ENCODE data around the gene SLC6A3.
"Not testable (repeated sequence)": the region's sequence is repeated elsewhere in the genome, so short reads cannot be mapped to it uniquely, and the experiment has no call there.

SLC6A3 gene

GRCh38 chr5:1477341-1477740 is 32.1 kb upstream of the SLC6A3 start:
- DNase-seq (ENCODE audit: low spot score) = no peak

- DNase-seq (ENCODE audit: low spot score) = no peak
Measured at GRCh38 chr5:1476967-1477310, 31.7 kb upstream of the SLC6A3 start.

GRCh38 chr5:1476181-1476966 is 31.1 kb upstream of the SLC6A3 start:
- no peak for DNase-seq (ENCODE audit: low spot score)

DNA sequence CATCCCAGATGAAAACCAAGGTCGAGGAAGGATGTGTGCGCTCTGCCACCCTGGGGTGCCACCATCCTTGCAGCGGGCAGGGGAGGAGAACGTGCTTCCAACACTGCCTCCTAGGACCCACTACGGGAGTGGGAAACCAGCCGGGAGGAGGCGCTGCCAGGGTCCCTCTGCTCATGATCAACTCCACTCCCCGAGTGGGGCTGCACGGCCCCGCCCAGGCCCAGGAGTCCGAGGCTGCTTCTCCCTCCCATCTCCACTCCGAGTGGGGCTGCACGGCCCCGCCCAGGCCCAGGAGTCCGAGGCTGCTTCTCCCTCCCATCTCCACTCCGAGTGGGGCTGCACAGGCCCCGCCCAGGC is 30.3 kb upstream of the SLC6A3 start:
- DNase-seq (ENCODE audit: low spot score) = not testable (repeated sequence)

GRCh38 chr5:1474866-1475543 is 29.8 kb upstream of the SLC6A3 start:
- no peak for DNase-seq (ENCODE audit: low spot score)

DNA sequence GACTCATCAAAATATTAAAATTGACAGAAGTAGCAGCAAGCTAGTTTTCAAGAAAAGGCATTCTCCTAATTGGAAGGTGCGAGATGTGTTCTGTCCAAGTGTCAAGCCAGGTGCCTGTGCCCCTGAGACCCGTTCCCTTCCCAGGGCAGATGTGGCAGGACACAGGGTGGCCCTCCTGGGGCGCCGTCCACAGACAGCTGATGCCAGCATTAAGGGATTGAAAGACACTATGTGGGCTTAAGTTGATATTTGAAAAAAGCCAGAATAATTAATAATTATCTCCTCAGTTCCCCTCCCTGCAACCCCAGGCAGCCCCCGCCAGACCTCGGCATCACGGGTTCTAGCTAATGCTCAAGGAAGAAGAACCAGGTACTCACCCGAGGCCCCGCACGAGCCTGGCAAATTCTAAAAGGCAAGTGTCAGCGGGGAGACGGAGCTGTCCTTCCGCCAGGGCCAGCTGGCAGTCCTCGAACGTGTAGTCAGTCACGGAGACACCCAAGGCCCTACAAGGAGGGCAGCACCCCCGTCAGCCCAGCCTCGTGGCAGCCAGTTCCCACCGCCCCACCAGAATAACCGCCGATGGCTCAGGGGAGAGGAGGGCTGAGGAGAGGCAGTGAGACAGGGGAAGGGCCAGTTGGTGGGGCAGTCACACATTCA is 29.1 kb upstream of the SLC6A3 start:
- DNase-seq (ENCODE audit: low spot score) = no peak

GRCh38 chr5:1473746-1474145 is 28.5 kb upstream of the SLC6A3 start:
- DNase-seq (ENCODE audit: low spot score) = no peak

DNA sequence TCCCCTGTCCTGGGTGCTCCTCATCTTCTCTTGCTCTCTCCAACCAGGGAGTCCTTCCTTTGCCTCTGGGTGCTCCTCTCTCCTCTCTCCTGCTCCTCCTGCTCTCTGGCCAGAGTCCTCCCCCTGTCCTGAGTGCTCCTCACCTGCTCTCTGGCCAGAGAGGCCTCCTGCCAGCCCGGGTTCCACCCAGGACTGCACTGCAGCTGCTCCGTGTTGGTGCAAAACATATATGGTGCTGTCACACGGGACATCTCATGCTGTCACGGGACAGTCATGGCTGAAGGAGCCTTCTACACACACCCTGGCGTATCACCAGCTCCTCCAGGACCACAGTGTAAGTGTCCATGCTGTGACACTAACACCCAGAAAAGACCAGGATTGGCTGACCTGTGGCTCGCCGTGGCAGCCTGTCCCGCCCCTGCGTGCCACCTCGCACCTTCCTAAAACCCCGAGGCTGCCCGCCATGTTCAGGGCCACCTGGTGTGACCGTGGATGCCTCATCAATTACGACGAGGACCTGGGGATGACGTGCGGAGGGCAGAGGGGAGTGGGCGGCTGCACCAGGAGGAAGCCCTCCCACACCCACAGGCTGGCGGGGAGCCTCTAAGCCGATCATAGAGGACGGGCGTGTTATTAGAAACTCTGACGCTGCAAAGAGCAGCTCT is 27.9 kb upstream of the SLC6A3 start:
- no peak for DNase-seq (ENCODE audit: low spot score)

DNA sequence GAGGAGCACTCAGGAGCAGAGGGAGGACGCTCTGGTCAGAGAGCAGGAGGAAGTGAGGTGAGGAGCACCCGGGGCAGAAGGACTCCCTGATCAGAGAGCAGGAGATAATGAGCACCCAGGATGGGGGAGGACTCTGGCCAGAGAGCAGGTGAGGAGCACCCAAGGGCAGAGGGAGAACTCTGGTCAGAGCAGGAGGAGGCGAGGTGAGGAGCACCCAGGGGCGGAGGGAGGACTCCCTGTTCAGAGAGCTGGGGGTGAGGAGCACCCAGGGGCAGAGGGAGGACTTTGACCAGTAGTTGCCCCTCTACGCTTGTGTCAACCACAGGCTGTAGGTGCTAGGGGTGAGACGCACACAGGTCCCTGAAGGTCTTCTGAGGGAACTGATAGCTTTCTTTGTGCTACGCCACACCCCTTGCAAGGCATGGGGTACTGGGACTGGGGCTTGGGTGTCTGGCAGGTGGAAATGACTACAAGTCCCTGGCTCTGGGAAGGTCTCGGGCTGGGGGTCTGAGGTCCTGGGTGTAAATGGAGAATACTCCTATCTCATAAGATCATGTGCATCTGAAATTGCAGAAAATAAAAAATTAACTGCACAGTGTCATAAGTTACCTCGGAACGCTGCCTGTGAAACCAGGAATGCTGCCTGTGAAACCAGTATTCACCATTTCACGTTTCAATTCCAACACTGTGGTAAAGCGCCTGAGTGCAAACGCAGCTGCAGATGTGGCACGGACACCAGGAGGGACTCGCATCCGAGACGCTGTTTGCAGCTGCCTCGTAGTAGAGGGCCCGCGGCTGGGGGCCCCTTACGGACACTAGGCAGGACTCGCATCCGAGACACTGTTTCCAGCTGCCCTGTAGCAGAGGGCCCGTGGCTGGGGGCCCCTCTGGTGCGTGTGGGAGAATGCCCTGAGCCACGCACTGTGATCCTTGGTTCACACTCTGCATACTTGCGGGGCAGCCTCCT is 27.0 kb upstream of the SLC6A3 start:
- DNase-seq (ENCODE audit: low spot score) = no peak

DNA sequence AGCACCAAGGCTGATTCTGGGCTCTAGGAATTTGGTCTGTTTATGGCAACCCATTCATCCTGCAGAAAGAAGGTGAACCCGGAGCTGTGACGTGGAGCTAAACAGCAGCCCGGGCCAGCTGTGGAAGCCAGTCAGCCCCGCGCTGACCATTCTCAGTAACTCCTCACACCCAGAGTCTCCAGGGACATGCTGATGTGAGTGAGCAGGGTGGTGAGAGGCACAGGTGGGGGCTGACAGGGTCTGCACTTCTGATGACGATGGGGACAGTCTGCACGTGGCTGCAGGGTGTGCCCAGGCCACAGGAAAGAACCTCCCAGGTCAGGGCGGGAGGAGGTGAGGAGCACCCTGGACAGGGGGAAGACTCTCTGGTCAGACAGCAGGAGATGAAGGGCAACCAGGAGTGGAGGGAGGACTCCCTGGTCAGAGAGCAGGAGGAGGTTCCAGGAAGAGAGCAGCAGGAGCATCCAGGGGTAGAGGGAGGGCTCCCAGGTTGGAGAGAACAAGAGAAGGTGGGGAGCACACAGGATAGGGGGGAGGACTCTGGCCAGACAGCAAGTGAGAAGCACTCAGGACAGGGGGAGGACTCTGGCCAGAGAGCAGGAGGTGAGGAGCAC is 26.1 kb upstream of the SLC6A3 start:
- no peak for DNase-seq (ENCODE audit: low spot score)

- no peak for DNase-seq (ENCODE audit: low spot score)
Measured at GRCh38 chr5:1470762-1471211, 25.5 kb upstream of the SLC6A3 start.

DNA sequence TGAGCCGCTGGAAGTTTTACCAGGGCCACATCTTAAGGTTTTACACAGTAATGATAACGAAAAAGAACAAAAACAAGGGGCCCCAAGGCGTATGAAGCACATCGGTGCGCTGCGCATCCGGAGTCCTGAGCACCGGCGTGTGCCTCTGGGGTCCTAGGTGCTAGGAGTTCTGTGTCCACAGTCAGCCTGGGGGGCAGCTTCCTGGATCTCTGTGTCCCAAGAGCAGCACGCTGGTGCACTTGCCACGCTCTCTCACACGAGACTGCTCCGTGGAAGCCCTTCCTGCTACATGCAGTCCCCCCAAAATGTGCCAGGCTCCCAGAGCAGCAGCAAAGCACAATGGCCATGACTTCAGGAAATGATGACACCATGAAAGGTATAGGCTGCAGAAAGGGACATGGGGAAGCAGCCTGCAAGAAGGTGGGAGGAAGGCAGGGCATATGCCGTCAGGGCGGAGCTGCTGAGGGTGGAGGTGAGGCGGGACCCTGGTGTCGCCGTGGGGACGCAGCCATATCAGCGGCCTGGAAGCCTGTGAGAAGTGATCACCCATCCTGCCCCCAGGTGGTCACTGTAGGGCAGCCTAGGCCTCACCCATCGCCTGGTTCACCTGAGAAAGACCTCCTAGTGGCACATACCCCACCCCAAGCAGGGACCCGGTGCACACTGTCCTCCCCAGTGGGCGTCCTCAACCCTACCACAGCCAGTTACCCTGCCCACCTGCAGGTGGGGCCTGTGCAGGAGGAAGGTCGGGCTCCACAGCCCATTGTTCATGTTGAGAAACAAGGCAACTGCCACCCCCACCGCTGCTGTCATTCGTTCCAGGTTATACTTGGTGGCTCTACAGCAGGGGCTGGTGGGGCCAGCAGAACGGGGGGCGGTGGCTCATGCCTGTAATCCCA is 23.6 kb upstream of the SLC6A3 start:
- no peak for DNase-seq (ENCODE audit: low spot score)

GRCh38 chr5:1468247-1468612 is 23.0 kb upstream of the SLC6A3 start:
- DNase-seq (ENCODE audit: low spot score) = peak; percentile 19

- DNase-seq (ENCODE audit: low spot score) = no peak
Measured at GRCh38 chr5:1467341-1468246, 22.4 kb upstream of the SLC6A3 start.

- no peak for DNase-seq (ENCODE audit: low spot score)
Measured at GRCh38 chr5:1466631-1467265, 21.5 kb upstream of the SLC6A3 start.

- DNase-seq (ENCODE audit: low spot score) = no peak
Measured at GRCh38 chr5:1465966-1466471, 20.8 kb upstream of the SLC6A3 start.

- DNase-seq (ENCODE audit: low spot score) = no peak
Measured at GRCh38 chr5:1465117-1465516, 19.9 kb upstream of the SLC6A3 start.

DNA sequence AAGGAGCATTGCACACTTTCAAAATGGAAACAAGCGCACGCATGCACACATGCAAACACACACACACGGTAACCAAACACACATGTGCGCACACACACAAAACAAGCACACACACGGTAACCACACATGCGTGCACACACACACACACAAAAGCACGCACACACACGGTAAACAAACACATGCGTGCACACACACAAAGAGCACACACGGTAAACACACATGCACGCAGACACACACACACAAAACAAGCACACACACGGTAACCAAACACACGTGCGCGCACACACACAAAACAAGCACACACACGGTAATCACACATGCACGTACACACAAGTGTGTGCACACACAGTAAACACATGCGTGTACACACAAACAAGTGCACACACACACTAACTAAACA is 19.3 kb upstream of the SLC6A3 start:
- no peak for DNase-seq (ENCODE audit: low spot score)

Measured in CD4-positive, alpha-beta T cell treated with Interleukin-2 at 100 ng/mL for 4 hours (primary cell).